ENCODE results near the gene ZNF185. TPM values are rescaled to one million over a fixed set of nuclear protein-coding genes. Genes with fewer than 3 reads are reported as not detected.

ZNF185 gene
- total RNA-seq, 1 experiment from 2014 or later, result 11.3 TPM

- H2BK20ac ChIP-seq (ENCODE audit: low read depth, low read length, poor library complexity, severe bottlenecking), result no peak overlapping the region
- H2AFZ ChIP-seq (ENCODE audit: low read length), result no peak overlapping the region
- H3K56ac ChIP-seq (ENCODE audit: insufficient read length, low read depth, low read length), result no peak overlapping the region
- H3K23ac ChIP-seq (ENCODE audit: insufficient read length, low read depth, low read length), result no peak overlapping the region
- Mint-ChIP-seq H3K27ac (no peak overlapping the region), H3K4me3 (no peak overlapping the region), H3K36me3 (ENCODE audit: insufficient read depth in 1 of 3, low read depth in 3 of 3) (peaks cover 30 to 67% (median 38%) of the 10 kb centered on the region in 3 experiments), H3K4me1 (no peaks in the 10 kb centered on the region), H3K27me3 (ENCODE audit: low read depth) (no peaks in the 10 kb centered on the region), H3K9me3 (peaks cover 69 to 78% of the 10 kb centered on the region in 2 experiments)
- no peaks in the 10 kb centered on the region for H4K20me1 ChIP-seq (ENCODE audit: control insufficient read depth, insufficient read depth, insufficient read length)
- H2BK5ac ChIP-seq (ENCODE audit: insufficient read length, low read length), result no peak overlapping the region
- no peak overlapping the region for H2BK120ac ChIP-seq (ENCODE audit: low read depth, low read length, poor library complexity, severe bottlenecking)
- no peak overlapping the region for H4K5ac ChIP-seq (ENCODE audit: insufficient read length, low read depth, low read length)
- H3K18ac ChIP-seq (ENCODE audit: insufficient read length, low read depth, low read length), result no peak overlapping the region
- no peaks in the 10 kb centered on the region for H3K23me2 ChIP-seq (ENCODE audit: insufficient read length, low read depth, low read length, poor library complexity, severe bottlenecking)
- H3K9me3 ChIP-seq (ENCODE audit: control insufficient read depth, low read depth, low read length), result peaks cover 24% of the 10 kb centered on the region
- TF ChIP-seq, protein P1, sequence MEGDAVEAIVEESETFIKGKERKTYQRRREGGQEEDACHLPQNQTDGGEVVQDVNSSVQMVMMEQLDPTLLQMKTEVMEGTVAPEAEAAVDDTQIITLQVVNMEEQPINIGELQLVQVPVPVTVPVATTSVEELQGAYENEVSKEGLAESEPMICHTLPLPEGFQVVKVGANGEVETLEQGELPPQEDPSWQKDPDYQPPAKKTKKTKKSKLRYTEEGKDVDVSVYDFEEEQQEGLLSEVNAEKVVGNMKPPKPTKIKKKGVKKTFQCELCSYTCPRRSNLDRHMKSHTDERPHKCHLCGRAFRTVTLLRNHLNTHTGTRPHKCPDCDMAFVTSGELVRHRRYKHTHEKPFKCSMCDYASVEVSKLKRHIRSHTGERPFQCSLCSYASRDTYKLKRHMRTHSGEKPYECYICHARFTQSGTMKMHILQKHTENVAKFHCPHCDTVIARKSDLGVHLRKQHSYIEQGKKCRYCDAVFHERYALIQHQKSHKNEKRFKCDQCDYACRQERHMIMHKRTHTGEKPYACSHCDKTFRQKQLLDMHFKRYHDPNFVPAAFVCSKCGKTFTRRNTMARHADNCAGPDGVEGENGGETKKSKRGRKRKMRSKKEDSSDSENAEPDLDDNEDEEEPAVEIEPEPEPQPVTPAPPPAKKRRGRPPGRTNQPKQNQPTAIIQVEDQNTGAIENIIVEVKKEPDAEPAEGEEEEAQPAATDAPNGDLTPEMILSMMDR (conservative IDR thresholded peaks at IDR 0.05), result no peak
- H3T11ph ChIP-seq (ENCODE audit: low read length), result no peak overlapping the region
- H2AK5ac ChIP-seq (ENCODE audit: insufficient read length, low read length), result no peak overlapping the region
- H3K27me3 ChIP-seq (ENCODE audit: insufficient read depth, low read length), result no peaks in the 10 kb centered on the region
- H4K91ac ChIP-seq (ENCODE audit: insufficient read length, low read depth, low read length), result no peak overlapping the region
- H3K4me1 ChIP-seq (ENCODE audit: insufficient read depth, low read length), result no peaks in the 10 kb centered on the region
- H3K27ac ChIP-seq (ENCODE audit: insufficient read length, low read depth, low read length), result no peak overlapping the region
- H3K14ac ChIP-seq (ENCODE audit: insufficient read depth, low read length), result no peak overlapping the region
- H2BK15ac ChIP-seq (ENCODE audit: low read depth, low read length), result no peak overlapping the region
- H3K4ac ChIP-seq (ENCODE audit: low read depth, low read length), result no peak overlapping the region
- no peak overlapping the region for H2BK12ac ChIP-seq (ENCODE audit: insufficient read length, low read depth, low read length)
- no CpG with 5 or more reads among the region's 6 CpGs for WGBS (ENCODE audit: extremely low coverage, insufficient read length, low lambda C conversion rate)
- no peak overlapping the region for H3K9ac ChIP-seq (ENCODE audit: extremely low read depth, insufficient read length, low read length)
- H3K79me2 ChIP-seq (ENCODE audit: insufficient read depth, low read length), result no peaks in the 10 kb centered on the region
- no peak for DNase-seq
- H3K4me2 ChIP-seq (ENCODE audit: insufficient read depth, insufficient read length, low read length), result no peak overlapping the region
- H4K8ac ChIP-seq (replicated peaks; ENCODE audit: insufficient read length, low read depth, low read length), result no peak overlapping the region
- H3K79me1 ChIP-seq (ENCODE audit: insufficient read depth, low read depth, low read length, poor library complexity, severe bottlenecking), result no peaks in the 10 kb centered on the region
Measured at GRCh38 chrX:152861826-152862225, 36.0 kb upstream of the ZNF185 start.

Data from H9 (cell line).